ENCODE results near the gene TASP1.
"Not testable (repeated sequence)": the region's sequence is repeated elsewhere in the genome, so short reads cannot be mapped to it uniquely, and the experiment has no call there.

TASP1 gene

GRCh38 chr20:13493143-13493542, 145.6 kb downstream of the TASP1 start:
- DNase-seq (ENCODE audit: low spot score): no peak

GRCh38 chr20:13492001-13492481, 146.7 kb downstream of the TASP1 start:
- peak; percentile 2 for DNase-seq (ENCODE audit: low spot score)

- no peak for DNase-seq (ENCODE audit: low spot score)
Observed at GRCh38 chr20:13487202-13487601, 151.5 kb downstream of the TASP1 start.

- no peak for DNase-seq (ENCODE audit: low spot score)
Observed at GRCh38 chr20:13486694-13487093, 152.0 kb downstream of the TASP1 start.

- no peak for DNase-seq (ENCODE audit: low spot score)
Observed at GRCh38 chr20:13485576-13485975, 153.2 kb downstream of the TASP1 start.

- not testable (repeated sequence) for DNase-seq (ENCODE audit: low spot score)
Observed at GRCh38 chr20:13485019-13485418, 153.7 kb downstream of the TASP1 start.

- not testable (repeated sequence) for DNase-seq (ENCODE audit: low spot score)
Observed at GRCh38 chr20:13483472-13483871, 155.3 kb downstream of the TASP1 start.

GRCh38 chr20:13478366-13478765, 160.4 kb downstream of the TASP1 start:
- no peak for DNase-seq (ENCODE audit: low spot score)

GRCh38 chr20:13474467-13474866, 164.3 kb downstream of the TASP1 start:
- DNase-seq (ENCODE audit: low spot score): no peak

- DNase-seq (ENCODE audit: low spot score): no peak
Observed at GRCh38 chr20:13469262-13469661, 169.5 kb downstream of the TASP1 start.

GRCh38 chr20:13468166-13468565, 170.6 kb downstream of the TASP1 start:
- no peak for DNase-seq (ENCODE audit: low spot score)

GRCh38 chr20:13464702-13465101, 174.0 kb downstream of the TASP1 start:
- DNase-seq (ENCODE audit: low spot score): no peak

- no peak for DNase-seq (ENCODE audit: low spot score)
Observed at GRCh38 chr20:13461849-13462458, 176.8 kb downstream of the TASP1 start.

GRCh38 chr20:13458860-13459451, 179.8 kb downstream of the TASP1 start:
- DNase-seq (ENCODE audit: low spot score): peak; percentile 8

GRCh38 chr20:13457487-13457886, 181.2 kb downstream of the TASP1 start:
- DNase-seq (ENCODE audit: low spot score): no peak

GRCh38 chr20:13455713-13456112, 183.0 kb downstream of the TASP1 start:
- no peak for DNase-seq (ENCODE audit: low spot score)

- DNase-seq (ENCODE audit: low spot score): no peak
Observed at GRCh38 chr20:13453367-13453766, 185.4 kb downstream of the TASP1 start.

- DNase-seq (ENCODE audit: low spot score): no peak
Observed at GRCh38 chr20:13452470-13453124, 186.1 kb downstream of the TASP1 start.

- no peak for DNase-seq (ENCODE audit: low spot score)
Observed at GRCh38 chr20:13449868-13450434, 188.8 kb downstream of the TASP1 start.

- peak; percentile 11 for DNase-seq (ENCODE audit: low spot score)
Observed at GRCh38 chr20:13447385-13448180, 191.1 kb downstream of the TASP1 start.

GRCh38 chr20:13443690-13444089, 195.0 kb downstream of the TASP1 start:
- no peak for DNase-seq (ENCODE audit: low spot score)

- no peak for DNase-seq (ENCODE audit: low spot score)
Observed at GRCh38 chr20:13442986-13443385, 195.7 kb downstream of the TASP1 start.

Measured in globus pallidus (tissue), 1 donor.